Jurkat, Clone E6-1 (cell line): ENCODE measurements around the gene OTUB1.

ENCODE experiments used
- DNase-seq: peaks from one replicate; pipeline ENCODE4 v3.0.0-alpha.2; 2011; ENCODE audit warnings: low read depth, low spot score
- H3K4me3 ChIP-seq: 2 replicates; pipeline ENCODE4 v1.5.1; 2011; ENCODE audit warnings: mild to moderate bottlenecking, low read length, control low read depth, moderate library complexity

The OTUB1 gene

GRCh38 chr11:64001484-64002420, 15.5 kb downstream of the OTUB1 start:
- no peak overlapping the region for H3K4me3 ChIP-seq
- DNase-seq, result no peak

GRCh38 chr11:64003807-64004589, 17.8 kb downstream of the OTUB1 start:
- H3K4me3 ChIP-seq, result no peak overlapping the region
- DNase-seq, result no peak

GRCh38 chr11:64004590-64004984, 18.3 kb downstream of the OTUB1 start:
- no peak for DNase-seq
- H3K4me3 ChIP-seq, result no peak overlapping the region

GRCh38 chr11:64005691-64006090, 19.5 kb downstream of the OTUB1 start:
- no peak for DNase-seq
- no peak overlapping the region for H3K4me3 ChIP-seq

- DNase-seq, result no peak
- H3K4me3 ChIP-seq, result no peak overlapping the region
Observed at GRCh38 chr11:64006398-64006797, 20.2 kb downstream of the OTUB1 start.

GRCh38 chr11:64007160-64007628, 21.0 kb downstream of the OTUB1 start:
- no peak overlapping the region for H3K4me3 ChIP-seq
- no peak for DNase-seq

GRCh38 chr11:64007629-64008282, 21.5 kb downstream of the OTUB1 start:
- DNase-seq, result no peak
- H3K4me3 ChIP-seq, result no peak overlapping the region

- H3K4me3 ChIP-seq, result no peak overlapping the region
- DNase-seq, result no peak
Observed at GRCh38 chr11:64008283-64008913, 22.2 kb downstream of the OTUB1 start.

GRCh38 chr11:64008914-64009633, 22.8 kb downstream of the OTUB1 start:
- DNase-seq, result no peak
- no peak overlapping the region for H3K4me3 ChIP-seq

- no peak overlapping the region for H3K4me3 ChIP-seq
- DNase-seq, result no peak
Observed at GRCh38 chr11:64009710-64010109, 23.5 kb downstream of the OTUB1 start.

GRCh38 chr11:64010783-64011182, 24.5 kb downstream of the OTUB1 start:
- H3K4me3 ChIP-seq, result no peak overlapping the region
- DNase-seq, result no peak

GRCh38 chr11:64011371-64011770, 25.1 kb downstream of the OTUB1 start:
- no peak for DNase-seq
- no peak overlapping the region for H3K4me3 ChIP-seq

- DNase-seq, result no peak
Observed at GRCh38 chr11:64013141-64013896, 27.1 kb downstream of the OTUB1 start.

GRCh38 chr11:64014356-64014755, 28.1 kb downstream of the OTUB1 start:
- H3K4me3 ChIP-seq, result no peak overlapping the region
- DNase-seq, result no peak

More at GRCh38 chr11:64013141-64013896, 27.1 kb downstream of the OTUB1 start:
- no peak overlapping the region for H3K4me3 ChIP-seq

- no peak overlapping the region for H3K4me3 ChIP-seq
- DNase-seq, result no peak
Observed at GRCh38 chr11:64015510-64015909, 29.3 kb downstream of the OTUB1 start.

- no peak for DNase-seq
- H3K4me3 ChIP-seq, result no peak overlapping the region
Observed at GRCh38 chr11:64015935-64016845, 30.0 kb downstream of the OTUB1 start.

- H3K4me3 ChIP-seq, result no peak overlapping the region
- DNase-seq, result no peak
Observed at GRCh38 chr11:64017945-64018224, 31.6 kb downstream of the OTUB1 start.
